Ovary (tissue), 3 donors: ENCODE data around the gene CIZ1.

Source experiments
- POLR2A ChIP-seq: fragments of 450-650 bp; IDR thresholded peaks from one replicate; pipeline ENCODE4 v1.6.1; 2017; ENCODE audit warnings: antibody characterized with exemption, mild to moderate bottlenecking, moderate library complexity
- TF ChIP-seq, protein P1 (sequence below), 3 donors: fragments of 450-650 bp in 2 of 3; fragments of 200-600 bp in 1 of 3; IDR thresholded peaks; one replicate each; pipeline versions ENCODE4 v1.5.1 to v1.8.0; 2016 to 2022; ENCODE audit warnings: antibody characterized with exemption in 3 of 3, mild to moderate bottlenecking in 1 of 3
- donor health status: DM: no; HTN: no; CAD: no.

DNA sequence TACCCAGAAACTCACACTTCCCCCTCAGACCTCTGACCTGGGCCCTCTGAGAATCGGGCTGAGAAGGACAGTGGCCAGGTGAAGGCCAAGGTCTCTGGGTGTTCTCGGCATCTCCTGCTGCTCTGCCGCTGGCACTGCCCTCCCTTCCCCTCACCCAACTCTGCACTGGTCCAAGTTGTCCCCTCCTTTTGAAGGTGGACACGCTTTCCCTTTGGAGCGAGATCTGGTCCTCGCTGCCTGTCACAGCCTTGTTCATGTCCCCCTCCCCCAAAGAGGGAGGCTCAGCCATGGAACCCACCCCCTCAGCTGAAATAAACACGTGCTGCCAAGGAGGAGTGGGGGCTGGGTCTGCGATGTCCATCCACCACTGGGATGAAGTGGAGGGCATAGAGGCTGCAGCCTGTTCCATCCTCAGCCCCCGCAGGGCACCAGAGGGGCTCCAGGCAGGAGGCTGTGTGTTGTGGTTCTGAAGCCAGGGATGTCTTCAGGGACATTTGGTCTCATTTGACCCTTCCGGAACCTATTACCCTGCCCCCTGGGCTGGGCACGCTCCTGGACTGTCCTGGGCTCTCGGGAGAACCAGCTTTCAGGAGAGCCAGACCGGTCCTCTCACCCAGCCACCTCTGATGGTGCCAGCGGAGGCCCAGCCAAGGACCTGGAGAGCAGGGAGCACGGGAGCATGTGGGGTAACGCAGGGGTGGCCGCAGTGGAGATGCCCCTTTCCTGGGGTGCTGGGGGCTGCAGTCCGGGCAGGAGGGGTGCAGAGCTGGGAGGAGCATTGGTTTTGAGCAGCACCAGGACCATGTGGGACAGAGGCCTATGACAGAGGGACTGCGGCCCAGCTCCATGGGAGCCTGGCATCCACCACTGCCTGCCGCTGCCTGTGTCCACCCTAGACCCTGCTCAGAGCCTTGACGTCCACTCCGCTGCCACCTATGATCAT, 46.9 kb downstream of the CIZ1 start:
- TF ChIP-seq, protein P1, sequence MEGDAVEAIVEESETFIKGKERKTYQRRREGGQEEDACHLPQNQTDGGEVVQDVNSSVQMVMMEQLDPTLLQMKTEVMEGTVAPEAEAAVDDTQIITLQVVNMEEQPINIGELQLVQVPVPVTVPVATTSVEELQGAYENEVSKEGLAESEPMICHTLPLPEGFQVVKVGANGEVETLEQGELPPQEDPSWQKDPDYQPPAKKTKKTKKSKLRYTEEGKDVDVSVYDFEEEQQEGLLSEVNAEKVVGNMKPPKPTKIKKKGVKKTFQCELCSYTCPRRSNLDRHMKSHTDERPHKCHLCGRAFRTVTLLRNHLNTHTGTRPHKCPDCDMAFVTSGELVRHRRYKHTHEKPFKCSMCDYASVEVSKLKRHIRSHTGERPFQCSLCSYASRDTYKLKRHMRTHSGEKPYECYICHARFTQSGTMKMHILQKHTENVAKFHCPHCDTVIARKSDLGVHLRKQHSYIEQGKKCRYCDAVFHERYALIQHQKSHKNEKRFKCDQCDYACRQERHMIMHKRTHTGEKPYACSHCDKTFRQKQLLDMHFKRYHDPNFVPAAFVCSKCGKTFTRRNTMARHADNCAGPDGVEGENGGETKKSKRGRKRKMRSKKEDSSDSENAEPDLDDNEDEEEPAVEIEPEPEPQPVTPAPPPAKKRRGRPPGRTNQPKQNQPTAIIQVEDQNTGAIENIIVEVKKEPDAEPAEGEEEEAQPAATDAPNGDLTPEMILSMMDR (IDR thresholded peaks at IDR 0.05), result no peak
- no peak for TF ChIP-seq POLR2A
